B cell (primary cell): ENCODE measurements around the gene ITGB8. TPM values are rescaled to one million over a fixed set of nuclear protein-coding genes. Genes with fewer than 3 reads are reported as not detected.

Experiments
- ATAC-seq: fragments of 200-7000 bp; cut with Tn5 transposase; one replicate; pipeline ENCODE4 v1.10.0; 2021; ENCODE audit warnings: low read depth, mild to moderate bottlenecking, moderate number of reproducible peaks, moderate library complexity
- CTCF ChIA-PET: fragments of 350-600 bp; sonication (Branson Sonifier 250); formaldehyde crosslinking; loops from one replicate; lab custom pipeline; 2021; ENCODE audit warnings: antibody characterized with exemption, inconsistent platforms; lab: Charles Lee
- POLR2A ChIA-PET: fragments of 350-600 bp; sonication (Branson Sonifier 250); formaldehyde crosslinking; loops from one replicate; lab custom pipeline; 2021; ENCODE audit warnings: antibody characterized with exemption; lab: Charles Lee
- DNase-seq: peaks from one replicate; pipeline ENCODE4 v3.0.0; 2013
- H2AFZ ChIP-seq: 2 replicates; pipeline ENCODE4 v1.6.1; 2012; ENCODE audit warnings: mild to moderate bottlenecking, low read depth, low read length; ENCODE audit not compliant: insufficient read depth, poor library complexity, severe bottlenecking
- H3K27ac ChIP-seq, 2 donors: 1 replicate in 1 of 2; 2 replicates in 1 of 2; pipeline ENCODE4 v1.5.1; 2012 to 2013; ENCODE audit warnings: low read length in 2 of 2, mild to moderate bottlenecking in 2 of 2, moderate library complexity in 1 of 2
- H3K27me3 ChIP-seq, 4 experiments: fragments of 200-600 bp in 1 of 4; sonication (generic) in 1 of 4; replicated peaks in 1 of 4; 1 replicate in 2 of 4; 2 replicates in 2 of 4; pipeline versions ENCODE4 v1.6.1 to v1.7.0; 2013 to 2016; ENCODE audit warnings: low read length in 3 of 4, mild to moderate bottlenecking in 2 of 4, mixed read lengths in 1 of 4, moderate library complexity in 1 of 4; ENCODE audit not compliant: insufficient read depth in 4 of 4, control insufficient read depth in 3 of 4; ENCODE audit errors: control extremely low read depth in 1 of 4
- H3K36me3 ChIP-seq, 2 experiments: replicated peaks in 1 of 2; 1 replicate in 1 of 2; 2 replicates in 1 of 2; pipeline versions ENCODE4 v1.6.1 to v1.7.1; 2013; ENCODE audit warnings: low read length in 1 of 2; ENCODE audit not compliant: insufficient read depth in 2 of 2, control insufficient read depth in 1 of 2; ENCODE audit errors: control extremely low read depth in 1 of 2, extremely low read depth in 1 of 2
- H3K4me1 ChIP-seq, 2 donors: fragments of 200-600 bp in 1 of 2; sonication (generic) in 1 of 2; 1 replicate in 1 of 2; 2 replicates in 1 of 2; pipeline versions ENCODE4 v1.5.1 to v1.6.1; 2013 to 2017; ENCODE audit warnings: low read length in 2 of 2; ENCODE audit not compliant: control insufficient read depth in 2 of 2, insufficient read depth in 2 of 2
- H3K4me2 ChIP-seq: replicated peaks from 2 replicates; pipeline ENCODE3; 2012; ENCODE audit warnings: mild to moderate bottlenecking, low read depth, low read length; ENCODE audit not compliant: poor library complexity, severe bottlenecking
- H3K4me3 ChIP-seq, 5 experiments: fragments of 200-600 bp in 1 of 5; sonication (generic) in 1 of 5; 1 replicate in 3 of 5; 2 replicates in 2 of 5; pipeline versions ENCODE4 v1.5.1 to v1.7.0; 2011 to 2016; ENCODE audit warnings: low read length in 4 of 5, mild to moderate bottlenecking in 4 of 5, low read depth in 2 of 5, control low read depth in 1 of 5, moderate library complexity in 1 of 5; ENCODE audit not compliant: insufficient read depth in 1 of 5; ENCODE audit errors: control extremely low read depth in 1 of 5, extremely low read depth in 1 of 5
- H3K79me2 ChIP-seq: fragments of 200-600 bp; sonication (generic); one replicate; pipeline ENCODE4 v1.6.0; 2016; ENCODE audit warnings: low read length; ENCODE audit not compliant: control insufficient read depth, insufficient read depth
- H3K9ac ChIP-seq: fragments of 200-600 bp; sonication (generic); 2 replicates; pipeline ENCODE4 v1.6.1; 2017; ENCODE audit warnings: mild to moderate bottlenecking, low read length, moderate library complexity
- H3K9me3 ChIP-seq, 3 donors: one replicate each; pipeline versions ENCODE4 v1.6.1 to v1.7.1; 2013; ENCODE audit warnings: low read length in 2 of 3; ENCODE audit not compliant: control insufficient read depth in 2 of 3, insufficient read depth in 1 of 3; ENCODE audit errors: control extremely low read depth in 1 of 3
- H4K20me1 ChIP-seq: 2 replicates; pipeline ENCODE4 v1.6.0; 2012; ENCODE audit warnings: mild to moderate bottlenecking, low read length; ENCODE audit not compliant: insufficient read depth, control insufficient read depth, poor library complexity, severe bottlenecking
- H3K27ac Mint-ChIP-seq: one replicate; pipeline ENCODE4 v1.8.0; 2021; ENCODE audit warnings: mixed read lengths
- H3K27me3 Mint-ChIP-seq: one replicate; pipeline ENCODE4 v1.8.0; 2021; ENCODE audit warnings: mixed read lengths
- H3K4me1 Mint-ChIP-seq: one replicate; pipeline ENCODE4 v1.8.0; 2021; ENCODE audit warnings: mixed read lengths
- H3K4me3 Mint-ChIP-seq: one replicate; pipeline ENCODE4 v1.8.0; 2021; ENCODE audit warnings: mixed read lengths
- H3K9me3 Mint-ChIP-seq: one replicate; pipeline ENCODE4 v1.8.0; 2022; ENCODE audit warnings: mixed read lengths; ENCODE audit not compliant: insufficient read depth
- EZH2 ChIP-seq: IDR thresholded peaks from 2 replicates; pipeline ENCODE4 v1.6.1; 2012; ENCODE audit warnings: borderline replicate concordance, low read depth, mild to moderate bottlenecking, moderate library complexity, low read length; ENCODE audit not compliant: insufficient read depth, poor library complexity, severe bottlenecking
- WGBS: methylation state at CpG from one replicate; pipeline ENCODE4 v1.1.5; 2013; ENCODE audit warnings: missing lambda C conversion rate; ENCODE audit not compliant: insufficient coverage; 5-methylcytosine and 5-hydroxymethylcytosine counted together
- intact Hi-C: fragments of 100-400 bp; cut with micrococcal nuclease; formaldehyde crosslinking; loops from one replicate; pipeline ENCODE4 v1.10.0; 2022
- polyA plus RNA-seq: library from polyadenylated mRNA; depleted of rRNA; stranded (reverse); fragments of >200 nt; gene quantifications from 2 replicates; pipeline ENCODE4 v1.2.3, GENCODE V29; 2012
- total RNA-seq, 2 donors: library from RNA; stranded (reverse); fragments of 120-200 nt in 1 of 2; gene quantifications; 1 replicate in 1 of 2; 2 replicates in 1 of 2; pipeline versions ENCODE4 v1.2.3 to v1.2.4, GENCODE V29; 2013 to 2022
- TF ChIP-seq, protein P1 (sequence below): fragments of 200-600 bp; IDR thresholded peaks from one replicate; pipeline ENCODE4 v1.8.0; 2022; ENCODE audit warnings: antibody characterized with exemption, mild to moderate bottlenecking

The ITGB8 gene
- total and polyA plus RNA-seq, 2 donors (not counting 1 experiment from before 2014, with no cell fraction given): 0.01 to 0.30 TPM

- 100% methylated on average over 1 of the region's 2 CpGs for WGBS
- no peak overlapping the region for H3K27ac Mint-ChIP-seq
- H3K4me1 Mint-ChIP-seq: no peaks in the 10 kb centered on the region
- no peaks in the 10 kb centered on the region for H3K36me3 ChIP-seq
- H2AFZ ChIP-seq: no peak overlapping the region
- TF ChIP-seq, protein P1, sequence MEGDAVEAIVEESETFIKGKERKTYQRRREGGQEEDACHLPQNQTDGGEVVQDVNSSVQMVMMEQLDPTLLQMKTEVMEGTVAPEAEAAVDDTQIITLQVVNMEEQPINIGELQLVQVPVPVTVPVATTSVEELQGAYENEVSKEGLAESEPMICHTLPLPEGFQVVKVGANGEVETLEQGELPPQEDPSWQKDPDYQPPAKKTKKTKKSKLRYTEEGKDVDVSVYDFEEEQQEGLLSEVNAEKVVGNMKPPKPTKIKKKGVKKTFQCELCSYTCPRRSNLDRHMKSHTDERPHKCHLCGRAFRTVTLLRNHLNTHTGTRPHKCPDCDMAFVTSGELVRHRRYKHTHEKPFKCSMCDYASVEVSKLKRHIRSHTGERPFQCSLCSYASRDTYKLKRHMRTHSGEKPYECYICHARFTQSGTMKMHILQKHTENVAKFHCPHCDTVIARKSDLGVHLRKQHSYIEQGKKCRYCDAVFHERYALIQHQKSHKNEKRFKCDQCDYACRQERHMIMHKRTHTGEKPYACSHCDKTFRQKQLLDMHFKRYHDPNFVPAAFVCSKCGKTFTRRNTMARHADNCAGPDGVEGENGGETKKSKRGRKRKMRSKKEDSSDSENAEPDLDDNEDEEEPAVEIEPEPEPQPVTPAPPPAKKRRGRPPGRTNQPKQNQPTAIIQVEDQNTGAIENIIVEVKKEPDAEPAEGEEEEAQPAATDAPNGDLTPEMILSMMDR: no peak
- no peak for TF ChIP-seq EZH2
- H3K27ac ChIP-seq: no peak overlapping the region
- no peaks in the 10 kb centered on the region for H3K4me1 ChIP-seq
- H3K4me3 ChIP-seq: no peak overlapping the region
- no peak overlapping the region for H3K9ac ChIP-seq
- H3K9me3 ChIP-seq: no peaks in the 10 kb centered on the region
- ChIA-PET CTCF (no interaction called here), POLR2A (no interaction called here)
- no peak overlapping the region for H3K4me3 Mint-ChIP-seq
- no peaks in the 10 kb centered on the region for H3K9me3 Mint-ChIP-seq
- ATAC-seq: no peak
- no peaks in the 10 kb centered on the region for H3K27me3 ChIP-seq
- H3K27me3 Mint-ChIP-seq: peaks cover 11% of the 10 kb centered on the region
- no peaks in the 10 kb centered on the region for H3K79me2 ChIP-seq
- H3K4me2 ChIP-seq: no peak overlapping the region
- no peaks in the 10 kb centered on the region for H4K20me1 ChIP-seq
- intact Hi-C loops: no loop called here
- no peak for DNase-seq
Measured at GRCh38 chr7:20450536-20450935, 119.8 kb downstream of the ITGB8 start.

GRCh38 chr7:20454202-20454601, 123.5 kb downstream of the ITGB8 start:
- intact Hi-C loops: no loop called here
- POLR2A ChIA-PET: no interaction called here
- H3K36me3 ChIP-seq: no peaks in the 10 kb centered on the region
- no peaks in the 10 kb centered on the region for H3K4me1 ChIP-seq
- Mint-ChIP-seq H3K27ac (no peak overlapping the region), H3K4me1 (no peaks in the 10 kb centered on the region), H3K4me3 (no peak overlapping the region), H3K27me3 (peaks cover 2% of the 10 kb centered on the region), H3K9me3 (no peaks in the 10 kb centered on the region)
- CTCF ChIA-PET: no interaction called here
- H4K20me1 ChIP-seq: no peaks in the 10 kb centered on the region
- H3K27me3 ChIP-seq: no peaks in the 10 kb centered on the region
- no peak for DNase-seq
- ATAC-seq: no peak
- no peaks in the 10 kb centered on the region for H3K9me3 ChIP-seq
- WGBS: 95% methylated on average over 4 of the region's 4 CpGs
- H3K27ac ChIP-seq: no peak overlapping the region
- no peak overlapping the region for H3K9ac ChIP-seq
- no peaks in the 10 kb centered on the region for H3K79me2 ChIP-seq
- H2AFZ ChIP-seq: no peak overlapping the region
- H3K4me3 ChIP-seq: no peak overlapping the region
- no peak for TF ChIP-seq EZH2
- TF ChIP-seq, protein P1: no peak
- H3K4me2 ChIP-seq: no peak overlapping the region
